Brain microvascular endothelial cell (primary cell): Measurements from ENCODE around the gene CDHR1.

Experiments
- DNase-seq: peaks from one replicate; pipeline ENCODE4 v3.0.0-alpha.2; 2020
- H3K27ac ChIP-seq: fragments of 250-450 bp; sonication (Bioruptor Pico); 2 replicates; pipeline ENCODE4 v1.5.1; 2020; ENCODE audit warnings: mild to moderate bottlenecking, moderate library complexity
- H3K27me3 ChIP-seq: fragments of 250-450 bp; sonication (Bioruptor Pico); replicated peaks from 2 replicates; pipeline ENCODE4 v1.5.1; 2020; ENCODE audit warnings: mild to moderate bottlenecking
- H3K36me3 ChIP-seq: fragments of 250-450 bp; sonication (Bioruptor Pico); replicated peaks from 2 replicates; pipeline ENCODE4 v1.5.1; 2020; ENCODE audit warnings: mild to moderate bottlenecking
- H3K4me3 ChIP-seq: 2 replicates; pipeline ENCODE4 v1.5.1; 2011; ENCODE audit warnings: low read depth, mild to moderate bottlenecking, control low read depth, low read length, moderate library complexity
- CTCF ChIP-seq: IDR thresholded peaks from 2 replicates; pipeline ENCODE4 v1.5.1; 2011; ENCODE audit warnings: low read depth, mild to moderate bottlenecking, moderate library complexity, low read length, control low read depth, inconsistent platforms; ENCODE audit errors: missing control alignments
- in situ Hi-C: cut with HindIII; loops from 2 replicates; pipeline ENCODE4 v1.10.0; 2017; ENCODE audit warnings: low sequenced_read_pairs, low pct_ligation_motif_present

Gene CDHR1

DNA sequence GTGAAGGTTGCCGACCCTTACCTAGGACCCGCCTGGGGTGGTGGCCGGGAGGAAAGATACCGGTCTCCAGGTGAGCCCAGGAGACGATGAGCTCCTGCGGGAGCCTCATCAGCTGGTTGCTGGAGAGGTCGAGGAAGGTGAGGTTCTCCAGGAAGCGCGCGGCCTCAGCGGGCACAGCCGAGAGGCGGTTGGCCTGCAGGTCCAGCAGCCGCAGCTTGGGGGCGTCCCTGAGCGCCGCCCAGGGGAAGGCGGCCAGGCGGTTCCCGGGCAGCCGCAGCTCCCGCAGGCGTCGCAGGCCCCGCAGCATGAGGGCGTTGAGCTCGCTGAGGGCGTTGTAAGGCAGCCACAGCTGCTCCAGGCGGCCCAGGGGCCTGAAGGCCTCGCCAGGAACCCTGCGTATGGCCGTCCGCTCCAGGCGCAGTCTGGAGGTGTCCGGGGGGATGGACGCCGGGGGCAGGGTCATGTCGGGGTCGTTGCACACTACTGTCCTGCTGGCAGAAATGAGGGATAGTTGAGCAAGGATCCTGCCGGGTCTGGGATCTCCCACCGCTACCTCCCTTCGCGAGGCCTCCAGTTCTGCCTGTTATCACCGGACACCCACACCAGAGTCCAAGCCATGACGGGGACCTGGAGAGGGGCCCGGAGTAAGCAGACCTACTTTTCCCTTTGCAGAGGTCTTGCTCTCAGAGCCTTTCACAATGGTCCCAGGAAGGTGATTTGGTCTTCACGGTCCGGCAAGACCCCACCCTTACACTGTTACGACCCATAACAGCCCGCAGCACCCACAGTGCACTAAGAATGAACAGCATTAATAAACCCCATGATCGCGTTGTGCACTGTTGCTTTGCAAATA lies 43.1 kb downstream of the CDHR1 start:
- no peak for DNase-seq
- Histone ChIP-seq H3K4me3 (no peak overlapping the region), H3K27me3 (no peaks in the 10 kb centered on the region), H3K36me3 (no peaks in the 10 kb centered on the region), H3K27ac (no peak overlapping the region)
- peak; percentile 15 for TF ChIP-seq CTCF
- in situ Hi-C loops, result no loop called here

DNA sequence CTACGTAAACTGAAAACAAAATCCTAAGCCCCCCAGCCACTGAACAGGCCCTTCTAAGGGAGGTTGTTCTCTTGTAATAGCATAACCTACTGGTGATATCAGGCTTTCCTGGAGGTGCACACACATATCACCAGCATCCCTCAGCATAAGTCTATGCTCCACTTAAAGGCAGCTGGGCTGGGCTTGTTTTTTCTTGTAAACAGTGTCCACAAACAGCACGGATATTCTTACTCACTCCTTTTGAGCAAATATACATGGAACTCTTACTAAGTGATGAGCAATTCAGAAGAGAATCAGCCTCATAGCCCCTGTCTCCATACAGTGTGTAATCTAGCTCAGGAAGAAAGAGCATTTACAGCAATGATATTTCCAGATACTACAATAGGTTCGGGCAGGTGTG lies 44.6 kb downstream of the CDHR1 start:
- DNase-seq, result no peak
- in situ Hi-C loops, result no loop called here
- no peak for TF ChIP-seq CTCF
- no peaks in the 10 kb centered on the region for H3K36me3 ChIP-seq
- H3K4me3 ChIP-seq, result no peak overlapping the region
- no peak overlapping the region for H3K27ac ChIP-seq
- H3K27me3 ChIP-seq, result no peaks in the 10 kb centered on the region

DNA sequence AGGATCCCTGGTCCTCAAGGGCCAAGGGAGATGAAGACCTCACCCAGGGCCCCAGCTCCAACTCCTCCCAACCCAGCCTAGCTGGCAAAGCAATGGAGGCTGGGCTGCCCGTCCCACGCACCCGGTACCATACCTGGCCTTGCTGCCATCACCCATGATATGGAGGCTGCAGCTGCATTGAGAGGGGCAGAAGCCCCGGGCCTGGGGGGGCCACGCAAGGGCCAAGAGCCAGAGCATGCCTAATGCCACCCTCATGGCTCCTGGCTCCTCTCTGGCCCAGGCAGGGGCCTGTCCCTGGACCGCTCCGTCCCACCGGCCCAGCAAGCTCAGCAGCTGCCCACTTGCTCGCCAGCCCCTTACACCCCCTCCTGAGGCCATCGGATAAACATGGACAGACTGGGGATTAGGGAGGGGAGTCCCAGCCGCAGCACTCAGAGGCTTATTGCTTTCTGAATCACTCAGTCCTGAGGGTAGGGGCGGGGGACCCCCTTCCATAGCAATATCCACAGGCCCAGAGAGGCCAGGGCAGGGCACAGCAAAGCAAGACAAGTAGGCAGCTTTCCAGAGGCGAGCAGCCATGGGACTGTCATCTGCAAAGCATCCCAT lies 47.0 kb downstream of the CDHR1 start, which contains the start of gene LRIT1:
TSS of gene LRIT1 (minus strand) at position 362 of the 606 bp plus-strand sequence. CDS start at position 255, 107 bp downstream.
- in situ Hi-C loops, result no loop called here
- Histone ChIP-seq H3K4me3 (no peak within 1 kb of the TSS), H3K27me3 (no peaks in the 10 kb centered on the region), H3K27ac (no peak within 1 kb of the TSS), H3K36me3 (no peaks in the 10 kb centered on the region)
- no peak for TF ChIP-seq CTCF
- DNase-seq, result no peak

DNA sequence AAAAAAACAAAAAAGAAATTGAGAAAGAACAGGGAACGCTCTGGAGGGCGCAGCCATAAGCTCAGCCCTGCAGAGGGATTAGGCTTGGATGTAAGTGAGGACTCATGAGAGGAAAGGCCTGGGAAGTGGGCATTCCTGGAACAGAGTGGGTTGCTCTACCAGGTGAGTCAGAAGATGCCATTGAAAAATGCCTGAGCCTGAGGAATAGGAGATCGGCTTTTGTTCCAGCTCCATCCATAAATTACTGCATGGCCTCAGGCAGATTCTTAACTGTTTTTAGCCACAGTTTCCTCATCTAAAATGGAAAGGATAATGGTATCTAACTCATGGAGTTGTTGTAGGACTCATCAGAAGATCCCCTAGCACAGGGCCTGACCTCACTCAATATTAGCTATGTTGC lies 49.4 kb downstream of the CDHR1 start:
- DNase-seq, result no peak
- H3K27ac ChIP-seq, result no peak overlapping the region
- TF ChIP-seq CTCF, result no peak
- in situ Hi-C loops, result no loop called here
- no peaks in the 10 kb centered on the region for H3K36me3 ChIP-seq
- no peaks in the 10 kb centered on the region for H3K27me3 ChIP-seq
- H3K4me3 ChIP-seq, result no peak overlapping the region

DNA sequence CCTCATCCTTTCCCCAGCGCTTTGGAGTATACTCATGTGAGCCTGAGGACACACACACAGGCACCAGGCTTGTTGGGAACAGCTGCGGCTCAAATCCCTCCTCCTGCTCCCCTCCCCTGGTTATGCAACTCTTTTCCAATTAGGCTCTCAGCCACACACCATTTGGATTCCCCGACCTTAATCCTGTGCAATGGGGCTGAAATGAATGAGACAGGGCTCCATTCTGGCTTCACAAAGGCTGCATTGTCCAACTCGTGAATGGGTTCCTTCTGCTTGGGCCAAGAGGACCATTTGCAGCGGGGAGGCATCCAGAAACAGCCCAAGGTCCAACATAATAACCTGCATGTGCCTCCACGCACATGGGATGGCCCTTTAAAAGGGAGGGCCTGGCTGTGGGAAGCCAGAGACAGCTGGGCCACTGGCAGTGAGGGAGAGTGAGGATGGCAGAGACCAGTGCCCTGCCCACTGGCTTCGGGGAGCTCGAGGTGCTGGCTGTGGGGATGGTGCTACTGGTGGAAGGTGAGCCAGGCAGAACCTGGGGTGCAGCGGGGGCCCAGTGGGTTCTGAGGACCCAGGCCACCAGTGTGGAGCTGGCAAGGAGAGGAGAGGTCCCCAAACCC lies 50.4 kb downstream of the CDHR1 start, which contains the start of gene RGR:
TSS of gene RGR (plus strand) at position 403 of the 620 bp plus-strand sequence. CDS start at position 441, 38 bp downstream.
- Histone ChIP-seq H3K4me3 (no peak within 1 kb of the TSS), H3K27me3 (no peaks in the 10 kb centered on the region), H3K27ac (no peak within 1 kb of the TSS), H3K36me3 (no peaks in the 10 kb centered on the region)
- in situ Hi-C loops, result no loop called here
- no peak for TF ChIP-seq CTCF
- no peak for DNase-seq
